IPS-18a (cell line): ENCODE data around the gene HAPLN1.

ENCODE experiments used
- H3K27ac ChIP-seq: one replicate; pipeline ENCODE4 v1.5.1; 2013; ENCODE audit warnings: low read length
- H3K27me3 ChIP-seq: one replicate; pipeline ENCODE4 v1.6.1; 2013; ENCODE audit warnings: mild to moderate bottlenecking, low read length; ENCODE audit not compliant: control insufficient read depth, insufficient read depth
- H3K36me3 ChIP-seq: one replicate; pipeline ENCODE4 v1.6.1; 2013; ENCODE audit warnings: low read depth, low read length; ENCODE audit not compliant: control insufficient read depth
- H3K4me1 ChIP-seq: one replicate; pipeline ENCODE4 v1.6.1; 2013; ENCODE audit warnings: low read depth, low read length; ENCODE audit not compliant: control insufficient read depth
- H3K4me3 ChIP-seq: one replicate; pipeline ENCODE4 v1.5.1; 2013; ENCODE audit warnings: low read length
- H3K9ac ChIP-seq: one replicate; pipeline ENCODE4 v1.6.1; 2013; ENCODE audit warnings: mild to moderate bottlenecking, low read length, moderate library complexity
- H3K9me3 ChIP-seq: one replicate; pipeline ENCODE4 v1.6.1; 2013; ENCODE audit warnings: low read depth, low read length; ENCODE audit not compliant: control insufficient read depth

HAPLN1 gene

DNA sequence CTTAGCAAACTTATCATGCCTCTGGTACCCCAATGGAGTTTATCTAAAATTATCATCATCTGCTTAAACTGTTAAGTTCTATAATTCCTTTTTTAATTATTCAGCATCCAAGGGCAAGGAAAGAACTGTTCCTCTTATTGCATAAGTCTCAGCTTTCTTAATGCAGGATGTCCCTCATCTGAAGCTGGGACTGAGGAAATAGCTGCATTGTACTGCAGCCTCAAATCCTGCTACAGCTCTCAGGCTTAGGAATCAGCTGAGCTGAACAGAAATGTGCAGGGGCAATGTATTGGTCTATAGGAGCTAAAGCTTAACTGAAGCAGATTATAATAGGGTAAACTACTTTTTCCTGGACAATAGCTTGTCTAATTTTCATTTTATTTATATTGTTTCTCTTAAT is 48.0 kb downstream of the HAPLN1 start:
- no peaks in the 10 kb centered on the region for H3K4me1 ChIP-seq
- H3K27ac ChIP-seq = no peak overlapping the region
- H3K9me3 ChIP-seq = no peaks in the 10 kb centered on the region
- H3K27me3 ChIP-seq = no peaks in the 10 kb centered on the region
- H3K9ac ChIP-seq = no peak overlapping the region
- H3K4me3 ChIP-seq = no peak overlapping the region
- H3K36me3 ChIP-seq = no peaks in the 10 kb centered on the region

DNA sequence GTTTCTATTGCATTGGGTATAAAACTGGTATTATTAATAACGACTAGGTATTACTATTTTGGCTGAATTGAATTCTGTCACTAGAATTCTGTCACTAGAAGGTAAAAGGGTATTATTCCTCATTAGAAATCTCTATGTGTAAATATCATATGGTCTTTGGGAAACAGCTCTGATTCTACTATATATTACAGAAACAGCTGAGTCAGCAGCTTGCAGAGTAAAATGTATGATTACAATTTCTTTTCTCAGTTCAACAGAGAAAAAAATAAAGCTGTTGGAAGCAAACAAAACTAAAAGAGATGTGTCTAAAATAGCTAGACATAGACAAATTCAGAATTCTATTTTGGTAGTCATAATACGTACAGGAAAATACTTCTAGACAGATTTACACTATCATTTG is 48.5 kb downstream of the HAPLN1 start:
- Histone ChIP-seq H3K4me1 (no peaks in the 10 kb centered on the region), H3K4me3 (no peak overlapping the region)

GRCh38 chr5:83665631-83666030 is 55.0 kb downstream of the HAPLN1 start:
- Histone ChIP-seq H3K27ac (no peak overlapping the region), H3K4me3 (no peak overlapping the region), H3K27me3 (no peaks in the 10 kb centered on the region), H3K4me1 (peaks cover 4% of the 10 kb centered on the region), H3K9me3 (no peaks in the 10 kb centered on the region), H3K9ac (no peak overlapping the region), H3K36me3 (no peaks in the 10 kb centered on the region)

More for the DNA sequence above, 48.5 kb downstream of the HAPLN1 start:
- Histone ChIP-seq H3K36me3 (no peaks in the 10 kb centered on the region), H3K27ac (no peak overlapping the region), H3K9me3 (no peaks in the 10 kb centered on the region), H3K9ac (no peak overlapping the region), H3K27me3 (no peaks in the 10 kb centered on the region)

GRCh38 chr5:83662558-83662957 is 58.1 kb downstream of the HAPLN1 start:
- H3K9ac ChIP-seq = no peak overlapping the region
- H3K27ac ChIP-seq = no peak overlapping the region
- H3K9me3 ChIP-seq = no peaks in the 10 kb centered on the region
- H3K4me1 ChIP-seq = peaks cover 4% of the 10 kb centered on the region
- no peak overlapping the region for H3K4me3 ChIP-seq
- H3K36me3 ChIP-seq = no peaks in the 10 kb centered on the region
- H3K27me3 ChIP-seq = no peaks in the 10 kb centered on the region

DNA sequence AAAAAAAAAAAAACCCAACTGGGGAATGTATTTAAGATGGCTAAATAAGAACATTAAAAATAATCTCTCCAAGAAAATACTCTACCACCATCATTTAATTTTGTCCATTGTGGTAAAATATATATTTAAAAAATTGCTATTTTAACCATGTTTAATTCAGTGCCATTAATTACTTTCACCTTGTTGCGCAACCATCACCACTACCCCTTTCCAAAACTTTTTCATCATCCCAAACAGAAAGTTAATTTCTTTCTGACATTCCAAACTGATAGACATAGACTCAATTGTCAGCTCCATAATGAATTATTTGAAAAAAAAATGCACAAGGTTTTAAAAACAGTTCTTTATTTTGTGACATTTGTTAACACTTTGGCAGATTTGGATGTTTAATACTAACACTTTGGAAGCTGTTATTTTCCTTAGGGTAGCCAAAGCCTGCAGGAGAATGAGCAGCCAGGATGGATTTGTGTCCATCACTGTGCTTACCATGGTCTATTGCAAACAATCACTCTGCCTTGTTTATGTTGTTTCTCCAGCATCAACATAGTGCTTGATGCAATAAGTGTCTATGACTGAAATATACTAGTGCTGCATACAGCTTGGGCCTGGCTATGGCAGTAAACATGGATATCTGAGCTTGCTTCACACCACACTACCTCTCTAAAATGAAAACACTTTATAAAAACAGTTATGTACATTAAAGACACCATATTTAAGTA is 62.7 kb downstream of the HAPLN1 start:
- no peaks in the 10 kb centered on the region for H3K9me3 ChIP-seq
- no peaks in the 10 kb centered on the region for H3K27me3 ChIP-seq
- no peaks in the 10 kb centered on the region for H3K36me3 ChIP-seq
- no peak overlapping the region for H3K27ac ChIP-seq
- H3K4me3 ChIP-seq = no peak overlapping the region
- no peak overlapping the region for H3K9ac ChIP-seq
- H3K4me1 ChIP-seq = peaks cover 6% of the 10 kb centered on the region

DNA sequence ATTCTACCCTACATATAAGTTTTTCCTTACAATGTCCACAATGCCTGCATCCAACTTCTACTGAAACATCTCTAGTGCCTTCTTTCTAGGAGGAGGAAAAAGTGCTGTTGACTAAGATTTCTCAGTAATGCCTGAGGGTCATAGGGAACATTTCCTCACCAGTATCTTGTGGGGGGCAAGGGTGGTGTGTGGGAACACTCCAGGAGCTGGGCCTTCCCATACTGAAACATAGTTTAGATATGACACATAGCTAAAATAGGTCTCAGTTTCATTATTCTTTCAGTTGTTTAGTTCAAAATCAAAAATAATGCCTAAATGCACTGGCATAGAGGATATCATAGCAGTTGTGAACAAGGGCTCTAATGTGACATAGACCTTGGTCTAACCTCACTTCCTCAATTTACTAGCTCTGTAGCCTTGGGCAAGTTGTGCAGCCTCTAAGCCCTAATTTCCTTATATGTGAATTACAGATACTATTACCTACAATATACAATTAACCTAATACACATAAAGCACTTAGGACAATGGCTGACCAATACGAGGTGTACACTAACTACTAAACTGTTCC is 66.1 kb downstream of the HAPLN1 start:
- H3K4me1 ChIP-seq = peaks cover 6% of the 10 kb centered on the region
- H3K4me3 ChIP-seq = no peak overlapping the region
- no peaks in the 10 kb centered on the region for H3K36me3 ChIP-seq
- H3K27me3 ChIP-seq = no peaks in the 10 kb centered on the region
- H3K9ac ChIP-seq = no peak overlapping the region
- H3K27ac ChIP-seq = no peak overlapping the region
- H3K9me3 ChIP-seq = no peaks in the 10 kb centered on the region

- Histone ChIP-seq H3K4me1 (peaks cover 6% of the 10 kb centered on the region), H3K27me3 (no peaks in the 10 kb centered on the region), H3K9ac (no peak overlapping the region), H3K36me3 (no peaks in the 10 kb centered on the region), H3K9me3 (no peaks in the 10 kb centered on the region), H3K27ac (no peak overlapping the region), H3K4me3 (no peak overlapping the region)
These were observed 67.0 kb downstream of the HAPLN1 start for GRCh38 chr5:83653669-83654068.

GRCh38 chr5:83645936-83646335 is 74.7 kb downstream of the HAPLN1 start:
- Histone ChIP-seq H3K4me3 (no peak overlapping the region), H3K9ac (no peak overlapping the region), H3K27me3 (no peaks in the 10 kb centered on the region), H3K4me1 (no peaks in the 10 kb centered on the region), H3K36me3 (no peaks in the 10 kb centered on the region), H3K9me3 (no peaks in the 10 kb centered on the region), H3K27ac (no peak overlapping the region)

GRCh38 chr5:83644301-83644700 is 76.4 kb downstream of the HAPLN1 start:
- H3K27ac ChIP-seq = no peak overlapping the region
- no peaks in the 10 kb centered on the region for H3K9me3 ChIP-seq
- no peaks in the 10 kb centered on the region for H3K4me1 ChIP-seq
- H3K4me3 ChIP-seq = no peak overlapping the region
- H3K36me3 ChIP-seq = no peaks in the 10 kb centered on the region
- no peaks in the 10 kb centered on the region for H3K27me3 ChIP-seq
- no peak overlapping the region for H3K9ac ChIP-seq

- Histone ChIP-seq H3K9me3 (no peaks in the 10 kb centered on the region), H3K4me1 (no peaks in the 10 kb centered on the region), H3K27me3 (no peaks in the 10 kb centered on the region), H3K9ac (no peak overlapping the region), H3K36me3 (no peaks in the 10 kb centered on the region), H3K4me3 (no peak overlapping the region), H3K27ac (no peak overlapping the region)
These were observed 78.7 kb downstream of the HAPLN1 start for GRCh38 chr5:83641946-83642345.

DNA sequence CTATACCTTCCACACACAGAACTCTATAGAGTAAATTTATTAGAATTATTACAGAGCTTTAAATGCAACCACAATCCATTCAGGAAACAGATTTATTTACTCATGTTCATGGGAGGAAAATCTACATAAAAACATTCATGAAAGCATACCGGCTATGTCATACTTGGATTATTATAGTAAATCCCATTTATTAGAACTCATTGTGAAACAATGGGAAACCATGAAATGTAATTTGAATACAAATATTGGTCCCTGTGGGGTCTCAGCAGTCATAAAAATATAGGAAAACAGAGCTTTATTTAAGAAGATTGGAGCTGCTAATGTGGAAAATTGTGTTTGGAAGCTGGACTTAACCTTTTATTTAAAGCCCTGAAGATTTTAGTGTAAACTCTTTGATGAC is 80.7 kb downstream of the HAPLN1 start:
- Histone ChIP-seq H3K4me3 (no peak overlapping the region), H3K9me3 (no peaks in the 10 kb centered on the region), H3K27me3 (no peaks in the 10 kb centered on the region), H3K9ac (no peak overlapping the region), H3K36me3 (no peaks in the 10 kb centered on the region), H3K4me1 (no peaks in the 10 kb centered on the region), H3K27ac (no peak overlapping the region)

- no peak overlapping the region for H3K9ac ChIP-seq
- H3K27me3 ChIP-seq = no peaks in the 10 kb centered on the region
- H3K4me3 ChIP-seq = no peak overlapping the region
- no peaks in the 10 kb centered on the region for H3K36me3 ChIP-seq
- no peak overlapping the region for H3K27ac ChIP-seq
- no peaks in the 10 kb centered on the region for H3K9me3 ChIP-seq
- H3K4me1 ChIP-seq = no peaks in the 10 kb centered on the region
These were observed 84.5 kb downstream of the HAPLN1 start for GRCh38 chr5:83636156-83636555.
